GM21786 (cell line): ENCODE data around the gene PALM3.

ENCODE experiments used
- ATAC-seq: cut with Tn5 transposase; IDR thresholded peaks from one replicate; pipeline ENCODE4 v1.9.1; 2021; ENCODE audit not compliant: unreplicated experiment

PALM3 gene, protein sequence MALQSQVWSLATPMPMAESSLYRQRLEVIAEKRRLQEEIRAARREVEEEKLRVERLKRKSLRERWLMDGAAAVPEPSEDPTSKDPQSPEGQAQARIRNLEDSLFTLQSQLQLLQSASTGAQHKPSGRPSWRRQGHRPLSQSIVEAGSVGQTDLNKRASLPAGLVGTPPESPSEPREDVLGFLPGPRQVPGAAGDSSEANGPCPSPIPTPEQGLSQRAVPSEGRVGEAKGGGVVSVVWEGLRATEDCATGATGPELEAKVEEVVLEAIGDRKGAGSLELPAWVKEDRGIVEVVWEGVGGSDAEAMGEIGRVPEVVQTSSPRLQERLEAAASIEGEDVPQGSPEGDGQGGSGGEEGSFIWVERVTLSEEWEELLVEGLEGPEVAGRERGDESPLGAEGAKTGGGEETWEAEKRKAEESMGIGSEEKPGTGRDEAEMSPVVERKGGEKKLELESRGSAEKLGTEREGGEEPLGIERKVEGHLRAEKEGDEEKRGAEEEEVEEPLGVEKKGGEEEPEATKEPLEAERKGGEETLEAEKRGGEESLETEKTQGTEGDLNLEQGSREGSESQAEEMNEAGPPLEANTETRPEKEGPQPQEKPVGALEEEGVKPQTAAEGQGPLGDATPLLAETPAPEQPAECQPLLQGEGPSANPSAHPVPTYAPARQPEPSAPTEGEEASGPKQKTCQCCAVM

DNA sequence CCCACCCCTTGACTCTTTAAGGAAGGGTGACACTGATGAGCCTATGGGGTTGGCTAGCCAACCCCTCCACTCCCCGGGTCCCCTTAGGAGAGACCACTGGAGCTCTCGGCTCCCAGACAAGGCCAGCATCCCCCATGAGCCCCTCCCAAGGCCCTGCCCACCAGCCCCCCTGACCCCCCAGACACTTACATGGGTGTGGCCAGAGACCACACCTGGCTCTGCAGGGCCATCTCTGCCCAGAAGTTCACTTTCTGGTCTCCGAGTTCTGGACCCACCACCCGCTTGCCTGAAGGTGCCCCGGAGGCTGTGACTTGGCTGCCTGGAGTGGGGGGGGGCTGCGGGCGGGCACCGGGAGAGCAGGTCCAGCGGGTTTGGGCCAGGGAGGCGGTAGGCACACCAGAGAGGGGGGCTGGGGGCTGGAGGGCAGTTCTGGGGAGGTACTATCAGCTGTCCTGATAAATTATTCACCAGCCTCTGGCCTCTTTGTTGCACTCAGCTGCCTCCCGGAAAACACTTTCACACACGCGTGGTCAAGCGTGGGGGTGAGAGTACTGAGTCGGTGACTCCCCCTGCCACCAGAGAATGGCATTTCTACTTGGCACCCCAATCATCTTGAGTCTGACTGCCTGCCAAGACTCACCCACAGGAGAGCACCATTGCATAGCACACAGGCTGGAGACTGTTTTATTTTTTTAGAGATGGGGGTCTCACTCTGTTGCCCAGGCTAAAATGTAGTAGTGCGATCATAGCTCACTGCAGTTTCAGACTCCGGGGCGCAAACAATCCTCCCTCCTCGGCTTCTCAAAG lies at the start of gene PALM3:
Gene PALM3, minus strand, starts transcription at position 326 of the 807 bp plus-strand sequence. Its CDS starts 96 bp downstream, at position 230.
- ATAC-seq, result no peak

DNA sequence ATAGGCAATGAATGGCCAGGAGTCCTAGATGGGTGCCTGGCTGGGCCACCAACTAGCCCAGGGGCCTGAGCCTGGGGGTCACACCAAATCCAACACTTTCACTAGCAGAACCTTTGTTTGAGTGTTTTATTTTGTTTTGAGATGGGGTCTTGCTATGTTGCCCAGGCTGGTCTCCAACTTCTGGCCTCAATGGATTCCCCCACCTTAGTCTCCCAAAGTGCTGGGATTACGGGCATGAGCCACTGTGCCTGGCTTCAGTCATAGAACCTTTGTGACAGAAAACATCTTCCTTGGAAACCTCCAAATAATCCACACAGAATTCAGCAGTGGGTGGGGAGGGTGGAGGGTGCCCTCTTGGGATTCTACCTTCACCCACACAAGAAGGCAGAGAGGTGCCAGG lies 49.6 kb upstream of the PALM3 start:
- no peak for ATAC-seq

DNA sequence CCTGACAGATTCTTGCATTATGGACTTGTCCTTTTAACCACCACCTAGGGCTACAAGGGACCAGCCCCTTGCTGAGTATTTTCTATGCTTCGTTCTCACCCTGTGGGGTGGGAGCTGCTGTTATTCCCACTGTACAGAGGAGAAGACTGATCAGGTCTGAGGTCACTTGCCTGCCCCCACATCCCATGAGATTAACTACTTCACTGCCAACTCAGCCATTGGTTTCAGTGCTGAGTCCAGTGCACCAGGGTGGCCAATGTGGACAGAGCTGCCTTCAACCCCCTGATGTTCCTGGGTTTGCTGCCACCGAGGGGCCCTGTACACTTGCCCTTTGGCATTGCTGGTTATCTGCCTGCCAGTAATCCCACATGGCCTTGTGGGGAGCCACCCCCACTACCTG lies 48.8 kb upstream of the PALM3 start:
- no peak for ATAC-seq

DNA sequence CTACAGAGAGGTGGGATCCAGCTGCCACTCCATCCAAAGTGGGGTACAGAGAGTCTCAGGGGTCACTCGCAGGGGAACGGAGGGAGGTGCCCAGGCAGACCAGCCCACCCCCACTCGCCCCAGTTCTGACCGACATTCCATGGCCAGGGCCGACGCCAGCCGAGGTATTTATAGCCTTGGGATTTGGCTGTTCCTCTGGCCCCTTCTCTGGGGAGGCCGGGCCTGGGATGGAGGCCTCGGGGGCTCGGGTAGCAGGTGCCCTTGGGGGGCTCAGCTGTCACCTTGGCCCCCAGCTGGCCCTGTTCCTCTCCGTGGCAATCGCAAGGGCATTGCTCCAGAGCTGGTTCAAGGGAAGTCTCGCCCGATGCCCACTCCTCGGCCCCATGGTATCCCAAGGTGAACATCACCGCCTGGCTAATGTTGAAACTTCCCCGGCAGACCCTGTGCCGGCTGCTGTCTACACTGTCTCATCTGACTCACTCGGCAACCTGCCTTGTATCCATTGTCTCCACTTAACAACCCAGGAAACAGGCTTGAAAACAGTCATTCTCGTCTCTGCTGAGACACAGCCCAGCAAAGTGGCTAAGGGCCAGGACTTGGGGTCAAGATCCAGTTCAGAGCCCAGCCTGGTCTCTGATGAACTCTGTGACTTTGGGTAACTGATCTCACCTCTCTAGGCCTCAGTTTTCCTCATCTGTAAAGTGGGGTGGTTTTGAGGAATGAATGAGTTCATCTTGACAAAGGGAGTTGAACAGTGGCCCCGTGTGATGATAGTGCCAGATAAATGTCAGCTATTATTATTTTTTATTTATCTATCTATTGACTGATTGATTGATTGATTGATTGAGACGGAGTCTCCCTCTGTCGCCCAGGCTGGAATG lies 45.9 kb upstream of the PALM3 start:
- no peak for ATAC-seq

DNA sequence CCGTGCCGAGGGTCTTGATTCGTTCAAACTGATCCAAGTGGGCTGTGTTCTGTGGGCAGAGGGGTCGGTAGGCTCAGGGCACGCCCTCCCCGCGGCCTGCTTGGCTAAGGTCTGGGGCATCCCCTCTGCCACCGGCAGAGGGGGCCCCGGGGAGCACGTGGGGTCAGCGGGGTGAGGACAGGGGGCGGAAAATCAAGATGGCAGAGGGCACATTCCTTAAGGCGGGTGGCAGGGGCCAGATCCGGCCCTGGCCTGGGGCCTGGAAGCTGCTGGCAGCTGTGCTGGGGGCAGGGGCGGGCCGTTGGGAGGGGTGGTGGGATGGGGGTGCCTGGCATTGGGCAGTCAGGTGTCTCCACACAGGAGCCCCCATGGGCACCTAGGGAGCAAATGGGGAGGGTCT lies 45.0 kb upstream of the PALM3 start:
- ATAC-seq, result no peak

DNA sequence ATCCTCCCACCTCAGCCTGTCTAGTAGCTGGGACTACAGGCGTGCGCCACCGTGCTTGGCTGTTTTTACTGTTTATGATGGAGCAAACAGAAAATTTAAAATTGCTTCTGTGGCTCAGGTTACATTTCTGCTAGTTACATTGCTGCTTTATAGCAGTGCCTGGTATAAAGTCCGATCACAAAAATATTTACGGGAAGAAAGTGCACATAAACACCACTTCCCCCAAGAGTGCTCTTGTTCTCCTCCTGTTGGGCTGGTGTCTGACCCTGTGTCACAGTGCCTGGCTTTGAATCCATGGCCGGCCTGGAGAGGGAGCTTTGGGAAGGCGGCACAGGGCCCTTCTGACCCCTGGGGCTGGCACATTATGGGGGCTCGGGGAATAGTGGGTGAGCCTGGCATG lies 43.8 kb upstream of the PALM3 start:
- ATAC-seq, result no peak

DNA sequence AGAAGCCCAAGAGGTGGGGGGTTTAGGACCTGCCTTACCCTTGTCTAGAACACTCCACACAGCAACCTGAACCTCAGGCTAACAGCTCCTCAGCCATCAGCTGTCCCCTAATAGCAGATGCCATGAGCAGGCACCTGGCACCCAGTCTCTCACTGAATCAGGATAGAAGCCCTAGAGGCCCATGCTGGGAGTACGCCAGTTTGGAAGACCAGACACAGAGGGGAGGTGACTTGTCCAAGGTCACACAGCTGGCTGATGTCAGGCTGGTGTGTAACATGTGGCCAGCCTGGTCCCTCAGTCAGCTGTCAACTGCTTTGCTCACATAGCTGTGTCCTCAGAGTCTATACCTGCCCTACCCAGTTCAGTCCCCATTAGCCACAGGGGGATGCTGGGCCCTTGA lies 41.4 kb upstream of the PALM3 start:
- no peak for ATAC-seq

DNA sequence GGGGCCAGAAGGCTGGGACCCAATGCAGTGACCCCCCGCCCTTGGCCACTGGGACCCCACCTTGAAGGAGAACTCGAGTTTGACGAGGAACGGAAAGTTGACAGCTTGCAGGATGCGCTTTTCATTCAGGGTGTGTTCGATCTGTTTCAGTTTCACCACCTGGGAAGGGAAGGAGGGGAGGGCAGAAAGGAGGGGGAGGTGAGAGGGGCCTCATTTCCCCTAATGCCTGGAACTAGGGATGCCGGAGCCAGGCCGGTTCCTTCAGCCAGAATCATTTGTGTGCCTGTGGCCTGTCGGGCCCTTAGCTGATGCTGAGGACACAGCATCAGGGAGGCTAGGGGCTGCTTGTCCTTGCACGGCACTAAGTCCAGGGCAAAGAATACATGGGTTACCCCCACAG lies 40.9 kb upstream of the PALM3 start:
- no peak for ATAC-seq

DNA sequence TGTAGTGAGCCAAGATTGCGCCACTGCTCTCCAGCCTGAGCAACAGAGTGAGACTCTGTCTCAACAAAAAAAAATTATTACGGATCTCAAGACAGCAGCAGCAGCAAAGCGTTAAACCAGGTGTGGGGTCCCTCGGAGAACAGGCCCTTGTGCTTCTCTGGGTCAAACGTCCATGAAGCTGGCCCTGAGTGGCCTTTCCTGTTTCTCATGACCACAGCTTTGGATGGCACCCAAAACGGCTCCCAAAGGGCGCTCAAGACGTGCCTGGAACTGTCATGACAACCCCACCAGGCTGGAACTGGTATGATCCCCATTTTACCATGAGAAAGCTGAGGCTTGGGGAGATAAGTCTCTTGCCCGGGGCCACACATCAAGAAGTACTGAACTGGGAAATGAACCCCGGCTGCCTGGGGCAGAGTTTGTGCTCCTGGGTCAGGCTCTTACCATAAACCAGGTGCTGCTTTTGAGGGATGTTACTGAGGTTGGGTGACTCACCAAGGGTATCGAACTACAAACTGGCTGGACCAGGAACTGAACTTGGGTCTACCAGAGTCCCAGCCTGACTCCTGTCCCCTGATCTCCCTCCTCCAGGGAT lies 40.3 kb upstream of the PALM3 start:
- no peak for ATAC-seq

DNA sequence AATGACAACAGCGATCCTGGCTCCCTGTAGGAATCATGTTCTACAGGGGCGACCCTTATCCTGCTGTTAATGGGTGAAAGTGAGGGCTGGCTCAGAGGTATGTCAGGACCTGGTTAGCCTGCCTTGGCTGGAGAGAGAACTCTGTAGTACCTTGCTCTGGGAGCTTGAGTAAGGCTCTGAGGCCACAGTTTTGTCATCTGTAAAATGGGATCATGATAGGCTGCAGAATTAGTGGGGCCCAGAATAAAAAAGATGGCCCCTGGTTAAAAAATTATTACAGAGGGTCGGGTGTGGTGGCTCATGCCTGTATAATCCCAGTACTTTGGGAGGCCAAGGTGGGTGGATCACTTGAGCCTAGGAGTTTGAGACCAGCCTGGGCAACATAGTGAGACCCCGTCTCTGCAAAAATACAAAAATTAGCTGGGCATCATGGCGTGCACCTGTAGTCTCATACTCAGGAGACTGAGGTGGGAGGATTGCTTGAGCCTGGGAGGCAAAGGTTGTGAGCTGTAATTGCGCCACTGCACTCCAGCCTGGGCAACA lies 39.2 kb upstream of the PALM3 start:
- ATAC-seq, result no peak

DNA sequence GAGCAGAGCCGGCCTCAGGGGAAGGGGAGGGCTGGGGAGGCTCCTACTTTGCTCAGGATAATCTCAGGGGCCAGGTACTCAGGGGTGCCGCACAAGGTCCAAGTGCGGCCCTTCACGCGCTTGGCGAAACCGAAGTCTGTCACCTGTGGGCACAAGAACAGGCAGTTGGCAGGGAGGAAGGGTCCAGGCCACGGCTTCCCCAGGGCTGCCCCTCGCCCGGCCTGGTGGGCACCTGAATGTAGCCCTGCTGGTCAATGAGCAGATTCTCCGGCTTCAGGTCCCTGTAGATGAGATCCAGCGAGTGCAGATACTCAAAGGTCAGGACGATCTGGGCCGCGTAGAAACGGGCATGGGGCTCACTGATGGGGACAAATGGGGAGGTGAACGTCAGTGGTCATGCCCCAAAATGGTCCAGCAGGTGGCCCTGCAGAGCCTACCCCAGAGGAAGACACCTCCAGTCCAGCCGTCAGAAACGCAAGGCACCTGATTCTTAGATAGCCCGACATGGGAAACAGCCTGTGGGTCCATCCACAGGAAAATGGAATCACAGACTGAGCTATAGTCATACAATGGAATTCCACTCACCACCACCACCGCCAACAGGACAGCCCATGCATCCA lies 35.8 kb upstream of the PALM3 start:
- no peak for ATAC-seq

DNA sequence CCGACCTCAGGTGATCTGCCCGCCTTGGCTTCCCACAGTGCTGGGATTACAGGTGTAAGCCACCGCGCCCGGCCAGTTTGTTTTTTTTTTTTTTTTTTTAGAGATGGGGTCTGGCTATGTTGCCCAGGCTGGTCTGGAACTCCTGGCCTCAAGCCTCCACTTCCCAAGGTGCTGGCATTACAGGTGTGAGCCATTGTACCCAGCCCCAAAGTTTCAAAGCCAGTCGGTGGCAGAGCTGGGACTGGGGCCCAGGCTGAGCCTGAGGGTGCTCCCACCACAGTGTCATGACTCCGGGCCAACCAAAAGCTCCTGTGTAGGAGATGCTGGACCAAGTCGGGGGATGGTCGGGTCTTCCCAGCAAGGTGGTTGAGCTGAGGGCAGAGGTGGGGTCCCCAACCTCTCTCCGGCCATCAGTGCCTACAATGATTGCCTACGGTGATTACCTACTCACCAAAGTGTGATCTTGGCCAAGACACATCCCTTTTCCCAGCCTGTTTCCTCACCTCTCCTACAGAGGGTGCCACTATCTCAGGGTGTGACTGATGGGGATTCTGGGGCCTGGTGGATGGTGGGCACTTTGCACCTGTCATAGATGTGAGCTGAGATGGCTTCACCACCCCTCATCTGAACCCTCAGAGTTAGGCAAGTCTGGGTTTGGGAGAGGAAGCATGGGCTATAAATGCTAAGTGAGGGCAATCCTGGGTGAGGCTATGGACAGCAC lies 34.6 kb upstream of the PALM3 start:
- ATAC-seq, result no peak

DNA sequence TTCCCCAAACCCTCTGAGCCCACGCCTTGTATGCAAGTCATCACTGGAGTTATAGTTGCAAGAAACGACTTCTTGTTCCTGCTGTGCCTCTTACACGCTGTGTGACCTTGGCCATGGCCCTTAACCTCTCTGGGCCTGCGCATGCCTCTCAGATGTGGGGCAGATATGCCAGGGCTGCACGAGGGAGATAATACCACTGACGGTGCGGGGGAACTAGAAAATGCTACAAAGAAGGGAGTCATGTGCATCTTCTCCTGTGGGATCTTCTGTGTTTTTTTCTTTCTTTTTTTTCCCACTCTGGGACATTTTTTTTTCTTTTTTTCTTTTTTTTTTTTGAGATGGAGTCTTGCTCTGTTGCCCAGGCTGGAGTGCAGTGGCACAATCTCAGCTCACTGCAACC lies 33.0 kb upstream of the PALM3 start:
- no peak for ATAC-seq

DNA sequence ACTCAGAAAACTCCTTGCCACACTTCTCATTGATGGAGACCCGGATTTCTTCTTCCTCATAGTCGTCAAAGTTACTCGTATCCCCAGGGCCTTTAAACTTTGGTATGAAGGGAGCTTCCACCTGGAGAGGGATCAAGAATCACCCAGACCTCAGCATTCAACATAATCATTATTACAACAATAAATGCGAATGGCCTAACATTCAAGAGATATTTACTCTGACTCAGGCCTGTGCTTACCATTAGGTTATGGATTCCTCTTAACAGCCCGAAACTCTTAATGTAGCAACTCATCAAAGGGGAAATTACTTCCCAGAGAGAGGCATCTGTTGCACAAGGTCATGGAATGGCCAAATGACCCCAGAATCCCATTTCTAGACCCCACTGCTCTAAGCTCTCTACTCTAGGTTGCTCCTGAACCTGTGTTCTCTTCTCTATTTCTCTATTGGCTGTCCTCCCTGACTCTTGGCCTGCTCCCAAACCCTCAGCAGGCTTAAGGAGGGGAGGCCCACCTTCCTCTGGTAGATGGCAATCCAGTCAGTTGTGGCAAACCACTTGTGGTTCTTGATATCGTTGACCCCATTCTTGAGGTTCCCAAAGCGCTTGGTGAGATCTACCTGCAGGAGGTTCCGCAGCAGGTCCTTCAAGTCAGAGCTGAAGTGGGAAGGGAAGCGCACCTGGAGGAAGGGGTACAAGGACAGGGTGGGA lies 31.4 kb upstream of the PALM3 start:
- ATAC-seq, result no peak

DNA sequence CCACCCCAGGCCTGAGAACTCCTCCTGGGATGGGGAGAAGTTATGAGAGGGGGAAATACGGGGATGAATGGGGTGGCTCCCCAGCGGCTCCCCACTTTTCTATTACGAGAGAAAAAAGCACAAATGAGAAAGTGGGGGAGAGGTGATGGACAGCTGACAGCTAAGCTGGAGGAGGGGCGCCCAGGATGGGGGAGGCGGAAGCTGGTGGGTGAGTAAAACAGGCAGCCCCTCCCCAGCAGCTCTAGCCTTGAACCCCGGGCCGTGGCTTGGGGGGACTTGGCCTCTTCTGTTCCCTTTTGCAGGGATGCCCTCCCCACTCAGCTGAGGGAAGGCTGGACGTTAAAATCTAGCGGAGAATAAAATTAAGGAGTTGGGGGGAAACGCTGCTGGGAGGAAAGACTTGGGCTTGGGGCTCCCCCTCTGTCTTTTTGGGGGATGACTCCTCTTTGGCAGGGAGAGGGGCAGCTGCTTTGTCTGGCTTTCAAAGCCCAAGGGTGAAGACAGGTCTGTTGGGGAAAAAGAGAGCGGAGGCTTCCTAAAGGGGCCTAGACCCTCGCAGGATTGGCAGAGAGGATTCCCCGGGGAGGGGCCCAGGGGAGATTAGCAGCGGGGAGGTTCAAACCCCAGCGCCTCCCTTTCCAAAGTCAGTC lies 30.1 kb upstream of the PALM3 start:
- peak; percentile 20 for ATAC-seq

DNA sequence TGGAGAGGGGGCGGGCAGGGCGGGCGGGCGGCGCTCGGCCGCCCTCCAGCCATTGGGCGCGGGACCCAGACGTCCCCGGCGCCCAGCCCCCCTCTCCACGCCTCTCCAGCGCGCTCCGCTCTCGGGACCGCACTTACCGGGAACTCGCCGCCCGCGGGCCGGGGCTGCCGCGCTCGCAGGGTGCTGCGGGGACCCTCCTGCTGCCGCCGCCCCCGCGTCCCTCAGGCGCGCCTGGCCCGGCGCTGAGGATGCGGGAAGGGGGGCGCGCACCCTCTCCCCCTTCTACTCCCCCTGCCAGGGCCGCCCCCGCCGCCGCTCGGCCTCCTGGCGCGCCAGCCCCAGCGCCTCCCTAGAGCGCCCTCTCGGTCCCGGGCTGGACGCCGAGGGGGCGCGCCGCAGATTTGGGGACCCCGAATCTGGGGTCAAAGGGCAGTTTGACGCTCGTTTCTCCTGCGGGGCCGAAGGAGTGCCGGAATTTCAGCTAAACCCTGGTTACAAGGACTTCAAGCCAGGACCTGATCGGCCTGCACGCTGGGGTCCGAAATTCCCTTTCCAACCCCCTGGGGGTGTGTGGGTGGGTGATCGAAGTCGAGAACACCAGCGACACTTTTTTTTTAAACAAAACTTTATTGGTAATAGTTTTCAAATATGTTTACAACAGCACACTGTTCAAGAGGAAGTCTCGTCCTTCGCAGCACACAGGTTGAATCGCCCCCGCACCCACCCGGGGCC lies 29.4 kb upstream of the PALM3 start:
- peak; percentile 61 for ATAC-seq

DNA sequence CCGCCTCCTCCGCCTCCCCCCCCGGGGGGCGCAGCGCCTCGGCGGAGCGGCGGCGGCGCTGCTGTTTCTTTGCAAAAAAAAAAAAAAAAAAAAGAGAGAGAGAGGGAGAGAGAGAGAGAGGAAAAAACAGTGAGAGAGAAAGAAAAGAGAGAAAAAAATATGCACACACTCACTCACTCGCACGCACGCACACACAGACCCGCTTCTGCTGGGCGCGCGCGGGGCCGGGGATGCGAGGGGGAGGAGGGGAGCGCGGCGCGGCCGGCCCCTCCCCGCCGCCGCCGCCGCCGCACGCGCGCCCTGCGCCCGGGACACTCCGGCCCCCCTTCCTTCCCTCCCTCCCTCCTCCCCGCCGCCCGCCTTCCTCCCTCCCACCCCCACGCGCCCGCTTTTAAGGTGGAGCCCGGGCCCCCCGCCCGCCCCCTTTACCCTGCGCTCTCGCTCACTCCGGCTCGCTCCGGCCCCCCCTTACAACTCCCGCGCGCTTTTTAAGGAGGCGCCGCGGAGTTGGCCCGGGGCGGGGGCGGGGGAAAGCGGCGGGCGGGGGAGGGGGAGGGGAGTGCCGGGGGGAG lies 28.7 kb upstream of the PALM3 start, which contains the start of gene SAMD1:
Gene SAMD1, minus strand, starts transcription at position 243 of the 572 bp plus-strand sequence.
- peak; percentile 19 for ATAC-seq
